Gastrocnemius medialis (tissue), 4 donors: ENCODE results near the gene PPP1R26. TPM values are rescaled to one million over a fixed set of nuclear protein-coding genes. Genes with fewer than 3 reads are reported as not detected.

Experiments
- ATAC-seq, 2 donors: fragments of 150-250 bp; one replicate each; pipeline ENCODE4 v1.9.1; 2016
- DNase-seq, 2 donors: peaks; one replicate each; pipeline ENCODE4 v3.0.0-alpha.2; 2019
- H3K27ac ChIP-seq, 4 donors: fragments of 200-600 bp; sonication (generic); 1 replicate in 1 of 4; 2 replicates in 3 of 4; pipeline ENCODE4 v1.5.1; 2016 to 2018; ENCODE audit warnings: mild to moderate bottlenecking in 2 of 4, moderate library complexity in 1 of 4
- H3K27me3 ChIP-seq, 3 donors: fragments of 200-600 bp; sonication (generic) in 2 of 3; 1 replicate in 1 of 3; 2 replicates in 2 of 3; pipeline versions ENCODE4 v1.5.1 to v1.6.0; 2016 to 2019; ENCODE audit warnings: mild to moderate bottlenecking in 1 of 3, moderate library complexity in 1 of 3
- H3K36me3 ChIP-seq, 2 donors: fragments of 200-600 bp; sonication (generic) in 1 of 2; one replicate each; pipeline ENCODE4 v1.5.1; 2017 to 2018
- H3K4me1 ChIP-seq, 2 donors: fragments of 200-600 bp; sonication (generic) in 1 of 2; one replicate each; pipeline ENCODE4 v1.5.1; 2016 to 2017; ENCODE audit warnings: mild to moderate bottlenecking in 2 of 2
- H3K4me3 ChIP-seq, 4 donors: fragments of 200-600 bp; sonication (generic) in 3 of 4; 1 replicate in 1 of 4; 2 replicates in 3 of 4; pipeline ENCODE4 v1.5.1; 2016 to 2019; ENCODE audit warnings: mild to moderate bottlenecking in 2 of 4
- H3K9me3 ChIP-seq, 3 donors: fragments of 200-600 bp; sonication (generic) in 2 of 3; 1 replicate in 1 of 3; 2 replicates in 2 of 3; pipeline ENCODE4 v1.5.1; 2016 to 2019
- POLR2A ChIP-seq, 2 donors: fragments of 450-650 bp; IDR thresholded peaks; one replicate each; pipeline ENCODE4 v1.6.1; 2017; ENCODE audit warnings: antibody characterized with exemption in 2 of 2, mild to moderate bottlenecking in 2 of 2, moderate library complexity in 2 of 2
- in situ Hi-C, 4 donors: fragments of 200-750 bp; cut with MboI; loops; one replicate each; pipeline versions ENCODE4 v1.15.0 to v1.8.0; 2017; ENCODE audit warnings: low sequenced_read_pairs in 4 of 4
- intact Hi-C: fragments of 100-400 bp; cut with DNase I; formaldehyde crosslinking; loops from one replicate; pipeline ENCODE4 v1.15.1; 2023; ENCODE audit warnings: low total_unique reads
- total RNA-seq, 4 donors: library from RNA; depleted of rRNA; stranded (reverse); fragments of >200 nt; gene quantifications; one replicate each; pipeline versions ENCODE4 v1.1.0 to v1.2.3, GENCODE V29; 2016
- TF ChIP-seq, protein P1 (sequence below), 5 experiments: fragments of 450-650 bp in 3 of 5; fragments of 200-600 bp in 2 of 5; sonication (generic) in 2 of 5; IDR thresholded peaks in 4 of 5; conservative IDR thresholded peaks in 1 of 5; 1 replicate in 4 of 5; 2 replicates in 1 of 5; pipeline ENCODE4 v1.5.1; 2016 to 2019; ENCODE audit warnings: antibody characterized with exemption in 5 of 5, mild to moderate bottlenecking in 3 of 5, moderate library complexity in 3 of 5

PPP1R26 gene
- total RNA-seq, 4 donors from 2014 or later: 2.6 to 7.1 (median 5.1) TPM

GRCh38 chr9:135464181-135464580, 15.4 kb upstream of the PPP1R26 start:
- Histone ChIP-seq H3K36me3 (no peaks in the 10 kb centered on the region), H3K27ac (no peak overlapping the region), H3K9me3 (no peaks in the 10 kb centered on the region), H3K4me1 (no peaks in the 10 kb centered on the region), H3K27me3 (peaks cover 0 to 11% (median 9%) of the 10 kb centered on the region in 3 donors), H3K4me3 (no peak overlapping the region)
- TF ChIP-seq, protein P1, sequence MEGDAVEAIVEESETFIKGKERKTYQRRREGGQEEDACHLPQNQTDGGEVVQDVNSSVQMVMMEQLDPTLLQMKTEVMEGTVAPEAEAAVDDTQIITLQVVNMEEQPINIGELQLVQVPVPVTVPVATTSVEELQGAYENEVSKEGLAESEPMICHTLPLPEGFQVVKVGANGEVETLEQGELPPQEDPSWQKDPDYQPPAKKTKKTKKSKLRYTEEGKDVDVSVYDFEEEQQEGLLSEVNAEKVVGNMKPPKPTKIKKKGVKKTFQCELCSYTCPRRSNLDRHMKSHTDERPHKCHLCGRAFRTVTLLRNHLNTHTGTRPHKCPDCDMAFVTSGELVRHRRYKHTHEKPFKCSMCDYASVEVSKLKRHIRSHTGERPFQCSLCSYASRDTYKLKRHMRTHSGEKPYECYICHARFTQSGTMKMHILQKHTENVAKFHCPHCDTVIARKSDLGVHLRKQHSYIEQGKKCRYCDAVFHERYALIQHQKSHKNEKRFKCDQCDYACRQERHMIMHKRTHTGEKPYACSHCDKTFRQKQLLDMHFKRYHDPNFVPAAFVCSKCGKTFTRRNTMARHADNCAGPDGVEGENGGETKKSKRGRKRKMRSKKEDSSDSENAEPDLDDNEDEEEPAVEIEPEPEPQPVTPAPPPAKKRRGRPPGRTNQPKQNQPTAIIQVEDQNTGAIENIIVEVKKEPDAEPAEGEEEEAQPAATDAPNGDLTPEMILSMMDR (IDR thresholded peaks at IDR 0.05 in 4 of 5, conservative IDR thresholded peaks at IDR 0.05 in 1 of 5): no peak
- no peak for TF ChIP-seq POLR2A (IDR thresholded peaks at IDR 0.05)
- ATAC-seq: no peak
- in situ Hi-C loops (no loop called here), intact Hi-C loops (no loop called here)
- DNase-seq: no peak

DNA sequence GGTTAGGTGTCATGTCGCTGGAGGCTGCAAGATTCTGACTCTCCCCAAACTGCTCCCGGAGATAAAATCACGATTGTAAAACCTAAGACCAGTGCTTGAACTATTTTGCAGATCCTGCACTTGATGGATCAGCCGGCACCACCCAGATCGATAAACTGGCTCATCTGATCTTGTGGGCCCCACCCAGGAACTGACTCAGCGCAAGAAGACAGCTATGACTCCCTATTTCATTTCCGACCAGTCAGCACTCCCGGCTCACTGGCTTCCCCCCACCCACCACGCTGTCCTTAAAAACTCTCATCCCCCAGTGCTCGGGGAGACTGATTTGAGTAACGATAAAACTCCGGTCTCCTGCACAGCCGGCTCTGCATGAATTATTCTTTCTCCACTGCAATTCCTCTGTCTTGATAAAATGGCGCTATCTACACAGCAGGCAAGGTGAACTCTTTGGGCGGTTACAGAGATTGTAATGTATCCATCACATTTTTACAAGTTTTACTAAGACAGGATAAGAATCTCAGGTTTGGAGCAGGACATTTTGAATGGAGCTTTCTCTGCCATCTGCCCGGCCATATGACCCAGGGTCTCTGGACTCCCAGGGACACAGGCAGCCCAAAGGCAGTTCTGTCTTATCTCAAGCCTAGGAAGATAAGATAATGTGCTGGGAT, 10.6 kb upstream of the PPP1R26 start:
- Histone ChIP-seq H3K36me3 (no peaks in the 10 kb centered on the region), H3K27me3 (peaks cover 19 to 35% (median 24%) of the 10 kb centered on the region in 3 donors), H3K27ac (no peak overlapping the region), H3K4me3 (no peak overlapping the region), H3K4me1 (no peaks in the 10 kb centered on the region), H3K9me3 (no peaks in the 10 kb centered on the region)
- TF ChIP-seq, protein P1 (IDR thresholded peaks at IDR 0.05 in 4 of 5, conservative IDR thresholded peaks at IDR 0.05 in 1 of 5): no peak
- TF ChIP-seq POLR2A (IDR thresholded peaks at IDR 0.05): no peak
- intact Hi-C loops (no loop called here), in situ Hi-C loops (no loop called here)
- DNase-seq (no peak), ATAC-seq (no peak)

DNA sequence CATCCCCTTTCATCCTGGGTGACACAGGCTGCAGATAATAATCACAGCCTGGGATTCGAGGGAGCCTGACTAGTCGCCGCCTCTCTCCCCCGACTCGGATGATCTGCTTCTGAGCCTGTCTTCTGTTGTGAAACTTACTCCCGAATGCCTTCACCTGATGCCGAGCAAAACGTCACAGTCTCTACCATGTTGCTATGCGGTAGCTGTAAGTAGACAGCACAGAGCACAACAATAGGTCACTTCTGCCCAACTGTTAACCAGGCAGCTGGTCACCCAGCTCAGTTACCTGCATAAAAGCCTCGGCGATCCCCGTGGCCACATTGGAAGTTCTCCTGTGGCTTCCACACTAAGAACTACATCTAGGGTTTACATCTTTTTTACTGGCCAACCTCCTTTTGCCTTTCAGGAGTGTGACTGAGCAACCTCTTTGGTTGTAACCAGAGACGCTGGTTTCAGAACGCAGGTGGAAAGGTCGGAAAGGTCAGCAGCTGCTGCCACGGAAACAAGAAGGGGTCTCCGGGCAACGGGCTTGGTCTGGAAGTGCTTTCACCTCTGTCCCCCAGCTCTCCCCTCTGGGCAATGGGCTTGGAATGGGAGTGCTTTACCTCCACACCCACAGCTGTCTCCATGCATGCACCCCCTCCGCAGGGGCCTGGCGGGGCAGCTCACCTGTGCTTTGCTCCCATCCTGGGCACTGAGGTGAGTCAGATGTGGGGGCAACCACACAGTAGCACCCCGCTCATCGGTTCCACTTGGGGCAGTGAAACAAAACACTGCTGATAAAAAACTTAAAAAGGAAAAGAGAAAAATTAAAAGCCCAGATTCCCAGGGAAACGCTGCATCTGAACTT, 7.6 kb upstream of the PPP1R26 start:
- no peak for DNase-seq
- Histone ChIP-seq H3K4me3 (no peak overlapping the region), H3K36me3 (no peaks in the 10 kb centered on the region), H3K27me3 (peaks cover 19 to 35% (median 28%) of the 10 kb centered on the region in 3 donors), H3K4me1 (no peaks in the 10 kb centered on the region), H3K27ac (no peak overlapping the region), H3K9me3 (no peaks in the 10 kb centered on the region)
- in situ Hi-C loops: no loop called here
- intact Hi-C loops: no loop called here
- no peak for ATAC-seq
- TF ChIP-seq, protein P1 (IDR thresholded peaks at IDR 0.05 in 4 of 5, conservative IDR thresholded peaks at IDR 0.05 in 1 of 5): no peak
- TF ChIP-seq POLR2A (IDR thresholded peaks at IDR 0.05): no peak

DNA sequence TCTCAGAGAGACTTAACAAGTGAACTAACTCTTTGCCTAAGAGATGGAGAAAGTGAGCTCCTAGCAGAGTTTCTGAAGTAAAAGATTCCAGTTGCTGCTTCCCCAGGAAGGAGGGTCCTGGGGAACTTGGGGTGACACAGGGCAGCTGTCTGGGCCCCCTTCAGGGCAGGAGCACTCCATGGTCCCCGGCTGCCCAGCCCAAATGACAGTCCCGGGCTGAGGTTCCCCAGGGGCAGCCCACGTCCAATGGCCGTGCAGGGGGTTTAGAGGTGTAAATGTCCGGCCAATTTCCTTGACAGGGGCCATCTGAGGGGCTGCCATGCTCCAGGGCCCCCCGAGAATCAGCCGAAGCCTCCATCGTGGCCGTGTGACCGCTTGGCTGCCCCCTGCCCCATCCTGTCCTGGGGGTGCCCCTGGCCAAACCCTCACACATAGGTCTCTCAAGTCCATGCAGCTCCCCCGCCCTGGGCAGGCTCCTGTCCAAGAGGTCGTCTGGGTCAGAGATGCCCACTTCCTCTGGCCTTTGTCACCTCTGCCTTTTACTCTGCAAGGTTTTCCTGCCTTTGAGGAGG, 5.5 kb upstream of the PPP1R26 start:
- in situ Hi-C loops: no loop called here

More for the DNA sequence above, 5.5 kb upstream of the PPP1R26 start:
- TF ChIP-seq POLR2A (IDR thresholded peaks at IDR 0.05): no peak
- TF ChIP-seq, protein P1 (IDR thresholded peaks at IDR 0.05 in 4 of 5, conservative IDR thresholded peaks at IDR 0.05 in 1 of 5): no peak
- Histone ChIP-seq H3K9me3 (no peaks in the 10 kb centered on the region), H3K4me1 (no peaks in the 10 kb centered on the region), H3K4me3 (no peak overlapping the region), H3K27me3 (peaks cover 19 to 30% (median 28%) of the 10 kb centered on the region in 3 donors), H3K27ac (no peak overlapping the region), H3K36me3 (no peaks in the 10 kb centered on the region)
- intact Hi-C loops: no loop called here
- DNase-seq (no peak), ATAC-seq (no peak)
